PFSK-1 (cell line): ENCODE data around the gene TUBA4B.
A peak's percentile ranks its signal among the peaks of the same experiment; 100 is the strongest.

ENCODE experiments used
- FOXP2 ChIP-seq: optimal IDR thresholded peaks from 2 replicates; pipeline ENCODE3; 2011; ENCODE audit warnings: borderline replicate concordance, control low read depth, inconsistent platforms; ENCODE audit not compliant: insufficient read depth; ENCODE audit errors: extremely low read length, extremely low read depth
- POLR2AphosphoS5 ChIP-seq: IDR thresholded peaks from 2 replicates; pipeline ENCODE4 v1.6.1; 2012; ENCODE audit warnings: low read depth, mild to moderate bottlenecking, control low read depth, low read length, moderate library complexity
- REST ChIP-seq, 2 experiments: IDR thresholded peaks; 2 replicates each; pipeline versions ENCODE4 v1.6.1 to v1.8.0; 2011 to 2012; ENCODE audit warnings: low read depth in 2 of 2, low read length in 2 of 2, control low read depth in 1 of 2, inconsistent platforms in 1 of 2, mild to moderate bottlenecking in 1 of 2, moderate library complexity in 1 of 2; ENCODE audit not compliant: insufficient read depth in 1 of 2
- SIN3A ChIP-seq: IDR thresholded peaks from 2 replicates; pipeline ENCODE4 v1.6.1; 2012; ENCODE audit warnings: mild to moderate bottlenecking, low read length, moderate library complexity, borderline replicate concordance; ENCODE audit not compliant: insufficient read depth
- TAF1 ChIP-seq: IDR thresholded peaks from 2 replicates; pipeline ENCODE4 v1.6.1; 2012; ENCODE audit warnings: low read length, control low read depth, borderline replicate concordance; ENCODE audit not compliant: insufficient read depth

TUBA4B gene

GRCh38 chr2:219223831-219224610 lies 29.0 kb upstream of the TUBA4B start:
- TF ChIP-seq TAF1 (no peak), FOXP2 (no peak), SIN3A (no peak), REST (IDR thresholded peaks at IDR 0.05; ENCODE audit: insufficient read depth in 1 of 2, low read depth in 2 of 2, low read length in 2 of 2) (no peak), POLR2AphosphoS5 (no peak)

GRCh38 chr2:219225350-219225749 lies 27.7 kb upstream of the TUBA4B start:
- TF ChIP-seq SIN3A, result no peak
- no peak for TF ChIP-seq TAF1
- TF ChIP-seq FOXP2, result no peak

DNA sequence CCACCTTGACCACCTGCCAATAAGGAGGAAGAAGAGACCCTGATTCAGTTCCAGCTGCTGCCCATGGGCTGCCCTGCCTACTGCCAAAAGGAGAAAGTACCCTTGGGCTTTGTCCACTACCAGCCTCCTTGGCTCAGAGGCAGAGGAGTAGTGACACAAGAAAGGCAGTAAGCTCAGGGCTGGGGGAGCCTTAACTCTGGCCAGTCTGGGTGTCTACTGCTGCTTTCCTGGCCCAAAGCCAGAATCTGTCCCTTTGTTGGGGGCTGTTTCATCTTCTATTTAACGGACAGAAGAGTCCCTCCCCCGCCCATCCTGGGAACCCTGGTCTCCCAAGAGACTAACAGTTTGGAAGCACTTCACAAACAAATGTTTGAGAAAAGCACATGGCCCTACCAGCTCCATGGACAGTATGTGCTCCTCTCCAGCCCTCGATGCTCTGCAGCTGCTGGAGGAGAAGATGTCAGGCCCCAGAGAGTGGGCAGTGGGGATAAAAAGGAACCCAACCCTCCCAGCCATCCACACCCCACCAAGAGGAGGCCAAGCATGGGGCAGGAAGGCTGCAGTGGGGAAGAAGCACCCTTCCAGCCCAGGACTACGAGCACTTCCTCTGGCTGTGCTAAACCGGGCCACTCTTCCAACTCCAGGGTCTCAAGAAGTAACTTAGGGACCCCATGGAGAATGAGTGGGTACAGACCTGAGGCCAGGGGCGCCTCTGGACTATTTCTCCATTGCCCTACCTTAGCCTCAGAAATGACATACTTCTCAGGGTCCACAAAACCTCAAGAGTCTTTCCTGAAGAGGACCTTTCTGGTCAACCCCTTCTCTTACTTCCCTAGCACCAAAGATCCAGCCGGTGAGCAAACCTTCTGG lies 24.8 kb upstream of the TUBA4B start:
- no peak for TF ChIP-seq POLR2AphosphoS5
- TF ChIP-seq SIN3A, result no peak
- TF ChIP-seq REST (IDR thresholded peaks at IDR 0.05; ENCODE audit: insufficient read depth in 1 of 2, low read depth in 2 of 2, low read length in 2 of 2), result no peak
- TF ChIP-seq FOXP2, result no peak
- TF ChIP-seq TAF1, result no peak

- no peak for TF ChIP-seq POLR2AphosphoS5
- TF ChIP-seq REST (IDR thresholded peaks at IDR 0.05; ENCODE audit: insufficient read depth in 1 of 2, low read depth in 2 of 2, low read length in 2 of 2), result no peak
- TF ChIP-seq FOXP2, result no peak
Measured at GRCh38 chr2:219228911-219229304, 24.1 kb upstream of the TUBA4B start.

DNA sequence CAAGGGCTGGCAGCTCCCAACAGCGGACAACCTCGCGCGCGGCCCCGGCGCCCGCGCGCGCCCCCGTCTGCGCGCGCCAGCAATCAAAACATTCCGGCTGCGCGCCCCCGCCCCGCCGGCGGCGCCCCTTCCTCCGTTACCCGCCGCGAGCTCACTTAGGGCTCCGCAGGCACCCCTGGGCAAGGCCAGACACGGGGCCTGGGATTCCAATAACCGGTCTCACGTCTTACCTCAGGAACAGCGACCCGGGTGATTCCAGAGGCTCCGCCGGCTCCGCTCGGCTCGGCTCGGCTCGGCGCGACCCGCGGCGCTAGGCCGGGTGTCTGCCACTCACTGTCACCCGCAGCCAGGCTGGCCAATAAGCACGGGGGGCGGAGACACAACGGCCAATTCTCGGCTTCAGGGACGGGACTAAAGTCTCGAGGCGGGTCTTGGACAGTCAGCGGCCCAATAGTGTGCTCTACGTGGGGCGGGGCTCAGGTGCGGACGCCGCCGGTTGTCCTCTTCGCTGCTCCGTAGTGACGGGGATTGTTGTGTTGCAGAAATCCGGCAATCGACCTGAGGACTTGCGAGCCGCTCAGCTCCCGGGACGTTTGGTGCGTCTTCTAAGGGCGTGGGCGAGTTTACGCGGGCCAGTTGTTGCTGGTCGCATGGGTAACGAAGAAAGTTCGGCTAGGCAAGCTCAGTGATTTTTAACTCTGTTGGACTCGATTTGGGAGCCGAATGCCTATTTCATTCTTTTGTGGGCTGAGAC lies 23.6 kb upstream of the TUBA4B start, which contains the start of the genes ANKZF1 and ATG9A:
ANKZF1 (plus strand) TSS at position 502 of the 754 bp plus-strand sequence. CDS start 452 bp downstream, outside the sequence.
ATG9A (minus strand) TSS at position 332 of the 754 bp plus-strand sequence. CDS start 1,612 bp downstream, outside the sequence.
- TF ChIP-seq POLR2AphosphoS5, result peak; percentile 68
- TF ChIP-seq TAF1, result peak; percentile 88; the same call in 1 of the 2 replicates
- peak; percentile 94 for TF ChIP-seq FOXP2
- TF ChIP-seq REST (IDR thresholded peaks at IDR 0.05; ENCODE audit: insufficient read depth in 1 of 2, low read depth in 2 of 2, low read length in 2 of 2), result no peak
- peak; percentile 87; the same call in 1 of the 2 replicates for TF ChIP-seq SIN3A
